ENCODE results near the gene KIF26A.

KIF26A gene

DNA sequence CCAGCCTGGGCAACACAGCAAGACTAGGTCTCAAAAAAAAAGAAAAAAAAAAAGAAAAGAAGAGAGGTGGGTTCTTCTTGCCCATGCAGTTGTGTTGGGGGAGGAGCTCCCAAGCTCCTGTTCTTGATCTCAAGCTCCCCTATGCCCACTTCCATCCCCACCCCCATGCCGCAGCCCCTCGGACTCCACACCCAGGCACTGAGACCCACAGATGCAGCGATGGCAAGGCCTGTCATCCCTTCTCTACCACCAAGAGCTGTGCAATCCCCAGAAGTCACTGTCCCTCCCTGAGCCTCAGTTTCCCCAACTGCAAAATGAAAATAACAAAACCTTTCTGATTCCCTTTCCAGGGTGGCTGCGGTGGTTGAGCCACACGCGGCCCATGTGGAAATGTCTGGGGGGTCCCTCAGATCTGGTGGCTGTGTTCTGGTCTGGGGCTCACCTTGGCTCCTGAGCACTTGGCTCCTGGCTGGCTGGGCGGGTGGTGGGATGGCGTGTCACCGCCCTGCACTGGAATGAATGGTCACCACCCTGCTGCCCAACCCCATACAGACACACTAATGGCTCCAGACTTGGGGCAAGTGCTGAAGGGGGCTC is 22.6 kb upstream of the KIF26A start:
- TF ChIP-seq ZNF384 (IDR thresholded peaks at IDR 0.05) (no peak), ELF4 (IDR thresholded peaks at IDR 0.05) (no peak), FOXM1 (IDR thresholded peaks at IDR 0.05; ENCODE audit: borderline replicate concordance) (no peak), SUZ12 (IDR thresholded peaks at IDR 0.05) (no peak), HDGF (IDR thresholded peaks at IDR 0.05; ENCODE audit: borderline replicate concordance) (no peak), L3MBTL2 (conservative IDR thresholded peaks at IDR 0.05) (no peak), FOXK2 (IDR thresholded peaks at IDR 0.05) (no peak), FOXA1 (IDR thresholded peaks at IDR 0.05) (no peak), BHLHE40 (IDR thresholded peaks at IDR 0.05; ENCODE audit: borderline replicate concordance) (no peak), NFRKB (IDR thresholded peaks at IDR 0.05) (no peak), ARNT (IDR thresholded peaks at IDR 0.05) (no peak)
- CTCF ChIA-PET: interaction anchor here (2.6 kb wide), 1 partner anchor 38 kb away, joined by 5 read pairs; no protein-coding TSS in a partner anchor
- no peak for DNase-seq (ENCODE audit: extremely low spot score)
- POLR2A ChIA-PET: no interaction called here

DNA sequence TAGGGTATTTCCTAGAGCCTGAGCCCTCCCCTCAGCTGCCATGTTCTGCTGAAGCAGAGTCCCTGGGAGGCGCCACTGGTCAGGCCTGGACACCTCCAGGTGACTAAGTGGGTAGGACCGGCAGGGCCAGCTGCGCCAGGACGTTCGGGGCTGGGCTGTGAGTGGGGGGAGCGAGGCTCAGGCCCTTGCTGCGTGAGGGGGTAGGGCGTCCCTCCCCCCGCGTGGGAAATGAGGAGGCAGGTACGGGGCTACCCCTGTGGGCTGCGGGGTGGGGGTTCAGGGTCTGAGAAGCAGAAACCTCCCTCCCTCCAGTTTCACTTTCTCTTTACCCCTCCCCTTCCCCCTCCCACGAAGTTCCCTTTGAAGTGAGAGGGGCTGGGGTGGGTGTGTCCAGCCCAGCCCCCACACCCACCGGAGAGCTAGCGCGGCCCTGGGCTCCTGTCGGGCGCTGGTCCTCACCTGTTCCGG is 22.1 kb upstream of the KIF26A start:
- ChIA-PET POLR2A (no interaction called here), CTCF (interaction anchor here (2.6 kb wide), 1 partner anchor 39 kb away, joined by 5 read pairs; no protein-coding TSS in a partner anchor)
- TF ChIP-seq, protein P1, sequence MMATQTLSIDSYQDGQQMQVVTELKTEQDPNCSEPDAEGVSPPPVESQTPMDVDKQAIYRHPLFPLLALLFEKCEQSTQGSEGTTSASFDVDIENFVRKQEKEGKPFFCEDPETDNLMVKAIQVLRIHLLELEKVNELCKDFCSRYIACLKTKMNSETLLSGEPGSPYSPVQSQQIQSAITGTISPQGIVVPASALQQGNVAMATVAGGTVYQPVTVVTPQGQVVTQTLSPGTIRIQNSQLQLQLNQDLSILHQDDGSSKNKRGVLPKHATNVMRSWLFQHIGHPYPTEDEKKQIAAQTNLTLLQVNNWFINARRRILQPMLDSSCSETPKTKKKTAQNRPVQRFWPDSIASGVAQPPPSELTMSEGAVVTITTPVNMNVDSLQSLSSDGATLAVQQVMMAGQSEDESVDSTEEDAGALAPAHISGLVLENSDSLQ (IDR thresholded peaks at IDR 0.05): no peak
- no peak for TF ChIP-seq FOXK2 (IDR thresholded peaks at IDR 0.05)
- no peak for TF ChIP-seq NFRKB (IDR thresholded peaks at IDR 0.05)
- no peak for TF ChIP-seq SP1 (IDR thresholded peaks at IDR 0.05)
- no peak for TF ChIP-seq LEF1 (IDR thresholded peaks at IDR 0.05; ENCODE audit: borderline replicate concordance)
- TF ChIP-seq TARDBP (IDR thresholded peaks at IDR 0.05): no peak
- no peak for TF ChIP-seq SUZ12 (IDR thresholded peaks at IDR 0.05)
- TF ChIP-seq HDGF (IDR thresholded peaks at IDR 0.05; ENCODE audit: borderline replicate concordance): no peak
- no peak for TF ChIP-seq ARNT (IDR thresholded peaks at IDR 0.05)
- no peak for TF ChIP-seq CTBP1 (IDR thresholded peaks at IDR 0.05; ENCODE audit: borderline replicate concordance)
- no peak for TF ChIP-seq BHLHE40 (IDR thresholded peaks at IDR 0.05; ENCODE audit: borderline replicate concordance)
- TF ChIP-seq FOXA1 (IDR thresholded peaks at IDR 0.05): no peak
- TF ChIP-seq ZNF384 (IDR thresholded peaks at IDR 0.05): no peak
- TF ChIP-seq L3MBTL2 (conservative IDR thresholded peaks at IDR 0.05): no peak
- no peak for TF ChIP-seq ELF4 (IDR thresholded peaks at IDR 0.05)
- no peak for TF ChIP-seq FOXM1 (IDR thresholded peaks at IDR 0.05; ENCODE audit: borderline replicate concordance)
- DNase-seq (ENCODE audit: extremely low spot score): no peak

DNA sequence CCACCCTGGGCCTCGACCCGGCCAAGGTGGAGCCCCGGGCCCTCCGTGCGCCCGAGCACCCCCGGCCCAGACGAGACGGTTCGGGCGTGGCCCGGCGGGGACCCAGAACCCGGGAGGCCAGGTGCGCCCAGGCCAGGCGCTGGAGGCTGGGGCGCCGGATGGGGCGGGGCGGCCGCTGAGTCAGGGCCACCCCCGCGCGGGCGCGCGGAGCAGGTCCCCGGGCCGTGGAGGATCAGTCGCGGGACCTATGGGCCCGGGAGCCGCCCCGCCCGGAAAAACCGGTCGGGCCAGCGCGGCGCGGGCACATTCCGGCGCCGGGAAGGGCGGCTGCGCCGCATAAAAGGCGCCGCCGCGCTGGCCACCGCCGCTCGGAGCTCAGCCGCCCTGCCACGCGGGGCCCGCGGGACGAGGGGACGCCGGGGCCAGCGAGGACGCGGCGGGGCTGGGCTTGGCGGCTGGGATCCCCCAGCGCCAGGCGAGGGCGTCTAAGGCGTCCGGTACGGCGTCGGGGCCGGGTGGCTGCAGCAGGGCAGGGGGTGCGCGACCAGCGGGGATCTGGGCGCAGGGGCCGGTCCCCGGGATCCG is 21.5 kb upstream of the KIF26A start:
- no peak for DNase-seq (ENCODE audit: extremely low spot score)
- TF ChIP-seq ARNT (IDR thresholded peaks at IDR 0.05): no peak
- TF ChIP-seq ZNF384 (IDR thresholded peaks at IDR 0.05): no peak
- no peak for TF ChIP-seq SP1 (IDR thresholded peaks at IDR 0.05)
- no peak for TF ChIP-seq FOXA1 (IDR thresholded peaks at IDR 0.05)
- TF ChIP-seq, protein P1 (IDR thresholded peaks at IDR 0.05): no peak
- TF ChIP-seq ELF4 (IDR thresholded peaks at IDR 0.05): no peak
- no peak for TF ChIP-seq FOXK2 (IDR thresholded peaks at IDR 0.05)
- no peak for TF ChIP-seq L3MBTL2 (conservative IDR thresholded peaks at IDR 0.05)
- no peak for TF ChIP-seq SUZ12 (IDR thresholded peaks at IDR 0.05)
- no peak for TF ChIP-seq NFRKB (IDR thresholded peaks at IDR 0.05)
- TF ChIP-seq CTBP1 (IDR thresholded peaks at IDR 0.05; ENCODE audit: borderline replicate concordance): no peak
- no peak for TF ChIP-seq TARDBP (IDR thresholded peaks at IDR 0.05)
- TF ChIP-seq FOXM1 (IDR thresholded peaks at IDR 0.05; ENCODE audit: borderline replicate concordance): no peak
- no peak for TF ChIP-seq LEF1 (IDR thresholded peaks at IDR 0.05; ENCODE audit: borderline replicate concordance)
- no peak for TF ChIP-seq HDGF (IDR thresholded peaks at IDR 0.05; ENCODE audit: borderline replicate concordance)
- CTCF ChIA-PET: no interaction called here

DNA sequence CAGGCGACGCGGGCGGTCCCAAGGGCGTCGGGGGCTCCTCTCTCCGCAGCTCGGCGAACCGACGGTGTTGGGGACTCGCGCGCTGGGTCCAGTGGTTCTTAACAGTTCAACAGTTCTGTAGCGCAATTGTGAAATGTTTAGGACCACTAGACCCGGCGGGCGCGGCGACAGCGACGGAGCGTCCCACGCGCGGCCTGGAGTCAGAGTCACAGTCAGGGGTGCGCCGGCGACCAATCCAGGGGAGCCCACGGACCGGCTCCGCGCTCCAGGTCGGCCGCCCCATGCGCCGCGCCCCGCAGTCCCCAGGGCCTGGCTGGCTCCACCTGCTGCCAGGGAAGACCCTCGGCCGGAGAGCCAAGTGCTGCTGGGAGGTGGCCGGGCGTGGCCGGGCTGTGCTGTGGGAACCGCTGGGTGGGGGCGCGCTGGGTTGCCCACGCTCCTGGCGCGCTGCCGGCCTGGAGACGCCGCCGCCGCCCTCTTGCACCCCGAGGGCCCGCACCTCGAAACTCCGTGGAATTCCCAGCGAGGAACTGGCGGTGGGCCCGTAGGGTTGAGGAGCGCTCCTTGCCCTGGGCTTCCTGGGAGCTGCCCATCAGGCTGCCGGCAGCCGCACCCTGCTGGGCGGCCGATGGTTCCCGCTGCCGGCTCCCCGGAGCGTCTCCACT is 20.9 kb upstream of the KIF26A start:
- ChIA-PET POLR2A (no interaction called here), CTCF (no interaction called here)
- DNase-seq (ENCODE audit: extremely low spot score): no peak
- TF ChIP-seq SP1 (IDR thresholded peaks at IDR 0.05): no peak
- no peak for TF ChIP-seq FOXA1 (IDR thresholded peaks at IDR 0.05)
- no peak for TF ChIP-seq LEF1 (IDR thresholded peaks at IDR 0.05; ENCODE audit: borderline replicate concordance)
- TF ChIP-seq SUZ12 (IDR thresholded peaks at IDR 0.05): no peak
- TF ChIP-seq NFRKB (IDR thresholded peaks at IDR 0.05): no peak
- TF ChIP-seq HDGF (IDR thresholded peaks at IDR 0.05; ENCODE audit: borderline replicate concordance): no peak
- TF ChIP-seq ELF4 (IDR thresholded peaks at IDR 0.05): no peak
- TF ChIP-seq ZNF384 (IDR thresholded peaks at IDR 0.05): no peak

More for the DNA sequence above, 21.5 kb upstream of the KIF26A start:
- POLR2A ChIA-PET: no interaction called here

DNA sequence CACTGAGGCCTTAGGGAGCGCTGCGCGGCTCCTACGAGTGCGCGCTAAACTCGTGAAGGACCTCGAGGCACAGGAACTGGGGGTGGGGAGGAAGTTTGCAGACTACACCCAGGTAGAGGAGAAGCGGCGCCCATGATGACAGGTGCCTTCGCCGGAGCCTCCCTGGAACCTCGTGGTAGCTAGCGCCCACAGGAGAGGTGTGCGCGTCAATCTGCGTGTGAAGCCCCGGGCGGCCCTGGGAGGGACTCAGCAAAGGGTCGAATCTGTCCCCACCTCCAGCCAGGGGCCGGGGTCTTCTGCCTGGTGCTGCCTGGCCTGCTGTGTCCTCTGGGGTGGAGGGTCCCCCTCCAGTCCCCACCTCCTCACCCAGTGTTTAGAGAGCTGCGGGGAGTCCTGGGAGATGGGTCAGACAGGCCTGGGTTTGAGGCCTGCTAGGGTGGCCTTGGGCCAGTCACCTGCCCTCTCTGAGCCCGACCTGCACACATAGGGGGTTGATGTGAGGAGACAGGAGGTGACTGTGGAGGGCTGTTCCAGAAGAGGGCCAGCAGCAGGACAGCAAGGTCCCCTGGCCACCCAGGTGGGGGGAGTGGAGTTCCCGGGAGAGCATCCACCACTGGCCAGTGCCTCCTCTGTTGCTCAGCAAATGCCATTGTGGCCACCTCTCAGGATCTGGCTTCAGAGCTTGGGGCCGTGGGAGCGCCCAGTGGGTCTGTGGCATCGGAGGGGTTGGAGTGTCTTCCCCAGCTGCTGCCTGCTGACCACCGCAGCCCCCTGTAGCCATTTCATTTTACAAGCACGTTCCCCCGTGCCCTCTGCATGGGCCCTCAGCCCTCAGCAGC is 20.2 kb upstream of the KIF26A start:
- no peak for TF ChIP-seq FOXA1 (IDR thresholded peaks at IDR 0.05)
- TF ChIP-seq TARDBP (IDR thresholded peaks at IDR 0.05): no peak
- no peak for TF ChIP-seq SP1 (IDR thresholded peaks at IDR 0.05)
- no peak for TF ChIP-seq ARNT (IDR thresholded peaks at IDR 0.05)
- TF ChIP-seq LEF1 (IDR thresholded peaks at IDR 0.05; ENCODE audit: borderline replicate concordance): no peak
- TF ChIP-seq ELF4 (IDR thresholded peaks at IDR 0.05): no peak
- TF ChIP-seq, protein P1 (IDR thresholded peaks at IDR 0.05): no peak
- TF ChIP-seq HDGF (IDR thresholded peaks at IDR 0.05; ENCODE audit: borderline replicate concordance): no peak
- no peak for TF ChIP-seq L3MBTL2 (conservative IDR thresholded peaks at IDR 0.05)
- no peak for TF ChIP-seq SUZ12 (IDR thresholded peaks at IDR 0.05)
- no peak for TF ChIP-seq NFRKB (IDR thresholded peaks at IDR 0.05)
- ChIA-PET POLR2A (no interaction called here), CTCF (no interaction called here)
- DNase-seq (ENCODE audit: extremely low spot score): no peak

Measured in HEK293T (cell line).